COLO668 (cell line): ENCODE measurements around the gene ZNF648.
"Not testable (repeated sequence)": the region's sequence is repeated elsewhere in the genome, so short reads cannot be mapped to it uniquely, and the experiment has no call there.

Experiments
- DNase-seq: peaks from one replicate; lab custom pipeline; 2025; ENCODE audit not compliant: unreplicated experiment; lab: John Stamatoyannopoulos, UW

The ZNF648 gene

DNA sequence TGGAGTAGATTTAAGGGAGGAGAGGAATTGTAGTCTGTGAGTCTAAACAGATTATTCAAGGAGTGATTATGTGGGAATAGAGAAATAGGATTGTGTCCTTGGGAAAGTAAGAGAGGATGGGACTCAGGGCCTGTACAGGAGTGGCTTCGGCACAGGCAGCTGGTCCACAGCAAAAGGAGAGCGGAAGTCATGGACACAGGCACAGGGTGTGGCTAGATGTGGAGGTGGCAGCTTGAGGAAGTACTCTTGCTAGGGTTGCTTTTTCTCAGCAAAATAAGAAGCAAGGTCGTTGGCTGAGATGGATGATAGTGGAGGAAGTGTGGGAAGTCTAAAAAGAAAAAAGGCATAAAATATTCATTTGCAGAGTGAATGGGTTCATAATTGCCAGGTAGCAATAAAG, 18.5 kb upstream of the ZNF648 start:
- DNase-seq: no peak

DNA sequence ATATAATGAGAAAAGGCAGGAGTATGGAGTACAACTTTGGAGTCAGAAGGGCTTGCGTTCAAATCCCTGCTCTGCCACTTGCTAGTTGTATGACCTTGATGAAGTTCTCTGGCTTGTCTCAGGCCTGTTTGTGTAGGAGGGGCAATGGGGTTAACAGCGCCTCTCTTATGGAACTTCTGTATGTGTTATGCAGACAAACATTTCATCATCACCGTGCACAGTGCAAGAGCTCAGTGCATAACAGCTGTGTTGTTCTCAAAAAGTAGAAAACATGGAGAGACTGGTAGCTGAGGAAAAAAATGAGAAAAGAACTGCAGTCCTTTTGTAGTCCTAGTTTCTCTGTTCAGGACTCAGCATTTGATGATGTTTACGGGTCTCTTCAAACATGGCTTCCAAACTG, 10.4 kb upstream of the ZNF648 start:
- DNase-seq: no peak

DNA sequence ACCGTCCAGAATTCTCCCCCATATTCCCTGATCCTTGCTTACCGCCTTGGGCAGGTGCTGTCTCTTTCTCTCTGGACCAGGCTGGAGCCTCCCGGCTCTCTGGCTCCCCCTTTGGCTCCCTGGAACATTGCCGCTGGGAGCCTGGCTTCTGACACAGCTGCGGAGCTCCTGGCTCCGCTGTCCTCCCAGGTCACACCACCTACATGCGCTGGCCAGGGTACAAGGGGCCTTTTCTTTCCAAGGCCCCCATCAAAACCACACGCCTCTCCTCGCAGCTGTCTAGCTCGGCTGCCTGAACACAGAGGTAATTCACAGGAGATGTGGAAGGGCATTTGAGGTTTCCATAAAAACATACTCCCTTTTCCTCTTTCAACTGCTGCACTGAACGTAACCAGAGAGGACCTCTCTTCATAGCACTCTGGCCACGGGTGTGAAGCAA, 7.5 kb upstream of the ZNF648 start:
- DNase-seq: peak; percentile 81

DNA sequence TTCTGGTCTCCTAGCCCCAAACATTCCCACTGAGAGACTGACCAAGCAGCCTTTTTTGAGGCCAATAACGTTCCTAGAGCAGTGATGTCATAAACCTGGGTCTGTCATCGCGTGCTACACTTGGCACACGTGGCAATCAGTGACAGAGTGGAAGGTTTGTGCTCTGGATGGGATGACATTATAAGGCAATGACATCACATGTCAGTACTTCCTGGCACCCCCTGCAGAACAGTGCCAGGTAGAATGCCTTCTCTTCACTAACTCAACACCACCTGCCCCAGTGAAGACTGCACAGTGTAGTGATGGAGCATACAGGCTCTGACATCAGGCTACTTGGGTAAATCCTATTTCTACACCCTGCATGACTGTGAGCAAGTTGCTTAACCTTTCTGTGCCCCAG, 5.4 kb upstream of the ZNF648 start:
- no peak for DNase-seq

DNA sequence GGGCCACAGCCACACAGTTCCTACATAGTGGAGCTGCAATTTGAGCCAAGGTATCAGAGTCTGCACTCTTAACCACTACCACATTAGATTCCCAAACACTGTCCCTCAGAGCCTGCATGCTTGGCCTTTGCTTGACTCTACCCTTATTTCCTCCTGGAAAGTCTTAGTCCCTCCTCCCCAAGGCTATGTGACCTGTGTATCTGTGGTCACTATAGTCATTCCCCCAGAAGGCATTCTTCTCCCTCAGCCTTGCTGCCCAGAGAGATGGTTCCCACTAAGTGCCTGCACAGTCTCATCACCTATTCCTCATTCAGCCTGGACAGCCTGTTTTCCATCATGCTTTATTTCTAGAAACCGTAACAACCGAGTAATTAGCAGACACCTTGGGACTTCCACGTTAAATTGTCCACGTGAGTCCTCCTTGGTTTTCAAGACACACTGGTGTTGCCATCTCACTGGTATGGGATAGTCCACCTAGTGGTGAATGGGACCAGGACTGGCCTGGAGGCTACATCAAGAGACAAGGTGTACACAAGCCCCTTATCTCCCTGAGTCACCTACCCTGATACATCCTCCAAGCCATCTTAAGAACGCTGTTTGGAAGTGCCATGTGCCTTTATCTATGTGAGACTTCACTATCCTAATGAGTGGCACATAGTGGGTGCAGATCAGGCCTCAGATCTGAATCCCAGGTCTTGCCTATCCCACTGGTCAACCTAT, 3.8 kb upstream of the ZNF648 start:
- no peak for DNase-seq

DNA sequence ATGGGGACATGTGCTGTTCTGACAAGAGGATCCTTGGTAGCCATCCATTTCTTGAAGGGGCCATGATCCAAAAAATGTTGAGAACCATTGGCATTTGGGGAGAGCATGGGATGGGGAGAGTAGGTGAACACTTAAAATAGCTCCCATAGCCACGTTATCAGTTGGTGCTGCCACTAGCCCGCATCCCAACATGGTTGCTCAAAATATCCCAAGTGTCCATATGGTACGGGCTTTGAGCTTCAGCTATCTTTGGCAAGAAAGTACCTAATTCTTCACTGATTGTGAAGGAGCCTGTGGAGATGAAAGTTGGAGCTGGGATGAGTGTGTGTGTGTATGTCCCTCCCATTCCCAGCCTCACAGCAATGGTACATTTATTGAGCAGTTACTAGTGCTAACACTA, 3.1 kb upstream of the ZNF648 start:
- no peak for DNase-seq

DNA sequence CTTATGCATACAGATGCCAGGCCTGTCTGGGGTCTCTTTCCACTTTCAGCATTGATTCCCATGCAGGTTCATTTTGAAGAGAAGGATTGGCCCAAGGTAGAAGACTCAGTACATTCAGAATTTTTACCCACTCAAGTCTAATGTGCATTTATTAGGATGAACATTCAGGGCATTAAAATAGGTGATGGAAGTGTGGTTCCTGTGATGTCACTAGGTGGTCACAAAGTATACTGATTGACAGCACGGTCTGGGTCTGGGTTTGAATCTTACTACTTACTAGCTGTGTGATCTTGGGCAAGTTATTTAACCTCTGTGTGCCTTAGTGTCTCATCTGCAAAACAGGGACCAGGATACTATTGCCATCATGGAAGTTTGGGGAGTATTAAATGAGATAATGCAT, 711 bp upstream of the ZNF648 start:
- no peak for DNase-seq

DNA sequence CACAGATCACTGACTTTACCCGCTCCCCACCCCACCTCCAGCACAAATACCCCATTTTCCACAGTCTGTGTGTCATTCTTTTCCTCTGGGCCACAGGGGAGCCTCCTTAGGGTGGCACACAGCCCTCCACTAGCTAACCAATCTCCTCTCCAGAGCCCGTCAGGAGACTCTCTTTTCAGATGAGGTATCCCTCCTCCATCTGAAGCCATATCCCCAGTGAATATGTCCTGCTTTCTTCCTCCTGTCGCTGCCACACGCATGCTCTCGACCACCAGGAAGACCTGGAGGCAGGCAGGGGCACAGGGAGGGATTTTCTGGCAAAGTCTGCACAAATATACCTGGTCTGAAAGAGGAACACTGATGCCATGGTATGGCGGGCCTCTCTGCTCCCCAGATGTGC, 635 bp downstream of the ZNF648 start:
- DNase-seq: no peak

DNA sequence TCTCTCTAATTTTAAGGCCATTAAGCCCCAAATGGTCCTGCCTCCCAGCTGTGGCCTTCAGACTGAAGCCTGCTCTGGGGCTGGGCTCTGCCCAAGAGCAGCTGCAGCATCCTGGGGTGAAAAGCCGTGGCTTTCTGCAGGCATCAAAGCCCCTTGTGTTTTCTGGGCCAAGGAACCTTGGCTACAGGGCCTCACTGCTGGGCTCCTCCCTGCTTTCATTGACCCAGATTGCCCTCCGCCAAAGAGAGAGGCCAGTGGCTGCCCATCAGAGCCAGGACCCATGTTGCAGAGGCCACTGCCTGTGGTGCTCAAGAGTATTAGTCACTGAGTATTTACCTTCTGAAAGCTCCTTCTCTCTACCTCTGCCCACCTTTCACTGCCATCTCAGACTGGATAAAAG, 1.6 kb downstream of the ZNF648 start:
- DNase-seq: no peak

DNA sequence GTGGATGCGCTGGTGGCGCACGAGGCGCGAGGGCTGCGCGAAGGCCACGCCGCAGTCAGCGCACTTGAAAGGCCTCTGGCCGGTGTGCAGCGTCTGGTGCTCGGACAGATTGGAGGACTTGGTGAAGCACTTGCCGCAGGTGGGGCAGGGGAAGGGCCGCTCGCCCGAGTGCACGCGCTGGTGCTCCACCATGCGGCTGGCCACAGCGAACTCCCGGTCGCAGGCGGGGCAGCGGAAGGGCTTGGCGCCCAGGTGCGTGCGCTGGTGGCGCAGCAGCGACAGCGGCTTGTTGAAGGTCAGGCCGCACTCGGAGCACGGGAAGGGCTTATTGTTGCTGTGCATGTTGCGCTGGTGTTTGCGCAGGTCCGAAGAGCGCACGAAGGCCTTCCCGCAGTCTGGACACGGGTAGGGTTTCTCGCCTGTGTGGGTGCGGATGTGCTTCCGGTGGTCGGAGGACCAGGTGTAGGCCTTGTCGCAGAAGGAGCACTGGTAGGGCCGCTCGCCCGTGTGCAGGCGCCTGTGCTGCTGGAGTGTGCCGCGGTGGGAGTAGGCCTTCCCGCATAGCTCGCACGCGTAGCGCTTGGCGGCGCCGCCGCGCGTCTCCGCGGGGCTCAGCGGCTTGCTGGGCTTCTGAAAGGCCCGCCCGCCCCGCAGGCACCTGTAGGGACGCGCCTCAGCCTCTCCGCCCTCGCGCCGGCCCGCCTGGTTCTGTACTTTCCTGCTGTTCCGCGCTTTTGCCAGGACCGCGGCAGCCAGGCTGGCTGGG, 4.7 kb downstream of the ZNF648 start:
- no peak for DNase-seq

DNA sequence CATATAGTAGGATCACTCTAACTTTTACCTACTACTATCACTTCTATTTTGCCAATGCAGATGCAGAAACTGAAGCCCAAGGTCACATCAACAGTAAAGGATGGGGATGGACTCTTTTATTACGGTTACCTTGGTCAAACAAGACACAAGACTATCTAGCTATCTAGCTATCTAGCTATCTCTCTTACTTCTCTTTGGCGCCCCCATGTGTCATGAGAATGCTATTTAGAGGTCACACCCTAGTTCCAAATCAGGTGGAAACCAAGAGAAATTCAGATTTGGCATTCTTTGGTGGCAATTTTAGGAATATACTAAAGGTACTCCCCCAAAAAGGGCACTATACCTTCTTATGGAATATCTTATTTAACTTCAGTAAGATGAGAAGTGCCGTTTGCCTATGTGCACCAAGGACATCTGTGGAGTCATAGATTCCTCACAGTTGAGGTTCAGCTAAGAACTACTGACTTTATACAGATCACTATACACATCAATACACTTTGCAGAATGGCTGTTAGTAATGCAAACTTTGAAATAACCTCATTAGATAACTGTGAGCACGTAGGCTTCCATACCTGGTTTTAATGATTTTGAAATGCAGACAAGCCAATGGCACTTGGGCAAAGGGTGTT, 6.7 kb downstream of the ZNF648 start:
- peak; percentile 46 for DNase-seq

DNA sequence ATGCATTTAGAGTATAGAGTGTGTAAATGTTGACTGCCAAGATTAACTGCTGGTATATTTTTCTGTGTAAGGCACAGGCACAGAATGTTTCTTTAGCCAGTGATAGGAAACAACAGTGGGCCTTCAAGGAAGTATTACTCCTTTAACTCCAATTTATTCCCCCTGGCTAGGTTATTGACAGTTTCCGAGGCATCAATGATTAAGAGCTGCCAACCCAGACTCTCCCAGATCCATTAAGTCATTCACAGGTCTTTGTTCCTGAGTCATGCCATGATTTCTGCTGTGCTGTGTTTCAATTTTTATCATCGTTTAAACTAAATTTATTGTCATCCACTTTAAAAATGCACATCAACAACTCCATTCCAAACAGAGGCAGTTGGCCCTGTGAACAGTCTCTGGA, 9.2 kb downstream of the ZNF648 start:
- DNase-seq: no peak

DNA sequence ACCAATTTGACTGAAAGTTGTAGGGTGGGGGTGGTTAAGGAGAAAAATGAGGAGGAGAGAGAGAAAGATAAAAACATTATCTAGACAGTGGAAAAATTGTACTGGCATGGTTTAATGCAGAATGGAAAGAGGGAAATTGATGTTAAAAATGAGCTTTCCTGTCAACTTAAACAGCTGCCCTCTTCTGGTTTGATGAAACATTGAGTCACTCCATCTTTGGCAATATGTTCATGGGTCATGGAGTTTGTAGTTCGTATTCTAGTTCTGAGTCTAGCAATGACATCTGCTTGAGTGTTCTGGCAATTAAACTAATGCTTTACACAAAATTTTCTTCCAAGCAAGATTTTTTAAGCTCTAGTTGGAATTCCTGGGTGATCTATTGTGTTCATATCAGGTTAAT, 9.6 kb downstream of the ZNF648 start:
- DNase-seq: no peak

DNA sequence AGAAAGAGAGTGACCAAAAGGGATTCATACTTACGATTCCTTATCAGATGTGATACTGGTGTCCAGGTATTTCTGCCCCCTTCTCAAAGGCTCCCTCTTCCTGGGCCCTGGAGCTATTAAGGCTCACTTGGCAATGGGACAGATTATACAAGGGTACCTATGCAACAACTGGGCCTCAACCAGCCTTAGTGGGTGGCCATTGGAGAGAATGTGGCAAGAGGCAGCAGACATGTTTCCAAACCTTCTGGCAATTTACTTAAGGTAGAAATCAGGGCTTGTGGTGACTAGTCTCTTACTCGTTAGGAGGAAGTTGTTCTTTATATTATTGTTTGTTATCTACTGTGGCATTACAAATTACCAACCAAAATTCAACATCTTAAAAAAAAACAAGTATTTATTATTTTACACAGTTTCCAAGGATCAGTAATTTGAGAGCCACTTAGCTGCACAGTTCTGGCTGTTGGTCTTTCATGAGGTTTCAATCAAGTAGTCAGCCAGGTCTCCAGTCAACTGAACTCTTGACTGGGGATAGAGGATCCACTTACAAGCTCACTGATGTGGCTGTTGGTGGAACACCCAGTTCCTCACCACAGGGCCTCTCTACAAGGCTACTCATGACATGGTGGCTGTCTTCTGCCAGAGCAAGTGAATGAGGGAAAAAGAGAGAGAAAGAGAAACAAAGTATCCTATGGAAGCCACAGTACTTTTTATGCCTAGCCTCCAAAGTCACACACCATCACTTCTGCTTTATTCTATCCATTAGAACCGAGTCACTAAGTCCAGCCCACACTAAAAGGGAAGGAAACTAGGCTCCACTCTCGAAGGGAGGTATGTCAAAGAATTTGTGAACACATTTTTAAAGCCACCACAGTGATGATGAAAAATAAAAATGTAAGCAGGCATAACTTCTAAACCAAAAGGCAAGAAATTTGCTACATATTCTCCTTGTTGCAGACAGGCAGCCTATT, 10.7 kb downstream of the ZNF648 start:
- no peak for DNase-seq

DNA sequence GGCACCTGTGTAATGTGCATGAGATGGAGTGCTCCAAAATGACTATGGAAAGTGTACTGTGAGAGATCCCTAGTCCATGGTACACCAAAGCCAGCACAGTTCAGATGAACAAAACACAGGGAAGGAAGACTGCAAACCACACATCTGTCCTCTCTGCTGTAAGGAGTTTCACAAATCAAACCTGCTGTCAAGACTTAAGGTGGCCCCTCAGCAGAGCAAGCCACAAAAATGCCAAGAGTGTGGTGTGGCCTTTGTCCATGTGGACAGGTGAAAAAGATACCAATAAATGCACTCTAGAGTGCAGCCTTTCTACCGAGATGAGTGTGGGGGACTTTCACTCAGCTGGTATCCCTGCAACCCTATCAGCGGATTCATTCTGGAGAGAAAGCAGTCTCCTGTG, 12.9 kb downstream of the ZNF648 start:
- no peak for DNase-seq

DNA sequence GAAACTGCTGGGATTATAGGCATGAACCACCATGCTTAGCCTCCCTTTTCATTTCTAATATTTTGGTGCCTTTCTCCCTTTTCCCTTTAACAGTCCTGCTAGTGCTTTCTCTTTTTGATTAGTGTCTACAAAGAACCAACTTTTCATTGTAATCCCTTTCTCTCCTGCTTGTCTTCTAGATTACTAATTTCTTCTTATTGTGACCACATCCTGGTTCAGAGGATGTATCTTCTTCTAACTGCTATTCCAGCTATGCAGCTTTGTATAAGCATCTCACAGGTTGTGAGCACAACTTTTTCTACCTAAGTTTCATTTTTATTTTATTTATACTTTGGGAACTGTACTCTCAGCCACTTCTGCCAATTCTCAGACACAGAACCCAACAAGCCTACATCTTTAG, 14.7 kb downstream of the ZNF648 start:
- DNase-seq: no peak

DNA sequence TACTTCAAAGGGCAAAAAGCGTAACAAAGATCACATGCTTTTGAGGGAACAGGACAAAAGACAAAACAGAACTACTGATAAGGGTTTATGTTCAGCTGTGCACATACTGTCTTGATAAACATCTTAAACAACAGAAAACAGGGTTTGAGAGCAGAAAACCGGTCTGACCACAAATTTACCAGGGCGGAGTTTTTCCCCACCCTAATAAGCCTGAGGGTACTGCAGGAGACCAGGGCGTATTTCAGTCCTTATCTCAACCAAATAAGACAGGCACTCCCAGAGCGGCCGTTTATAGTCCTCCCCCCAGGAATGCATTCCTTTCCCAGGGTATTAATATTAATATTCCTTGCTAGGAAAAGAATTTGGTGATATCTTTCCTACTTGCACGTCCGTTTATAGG, 16.0 kb downstream of the ZNF648 start:
- not testable (repeated sequence) for DNase-seq

DNA sequence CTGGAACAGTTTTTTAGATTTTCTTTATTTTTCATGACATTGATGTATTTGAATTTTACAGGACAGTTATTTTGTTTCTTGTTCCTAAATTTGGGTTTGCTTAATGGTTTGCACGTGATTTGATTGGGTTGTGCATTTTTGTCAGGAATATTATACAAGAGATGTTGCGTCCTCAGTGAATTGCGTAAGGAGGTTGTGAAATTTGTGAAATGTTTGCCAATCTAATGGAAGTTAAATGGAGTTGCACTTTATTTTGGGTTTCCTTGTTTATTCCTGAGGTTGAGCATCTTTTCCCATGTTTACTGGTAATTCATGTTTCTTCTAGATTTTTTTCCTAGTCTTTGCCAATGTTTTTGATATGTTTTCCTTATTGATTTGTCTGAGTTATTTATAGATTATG, 19.9 kb downstream of the ZNF648 start:
- no peak for DNase-seq

DNA sequence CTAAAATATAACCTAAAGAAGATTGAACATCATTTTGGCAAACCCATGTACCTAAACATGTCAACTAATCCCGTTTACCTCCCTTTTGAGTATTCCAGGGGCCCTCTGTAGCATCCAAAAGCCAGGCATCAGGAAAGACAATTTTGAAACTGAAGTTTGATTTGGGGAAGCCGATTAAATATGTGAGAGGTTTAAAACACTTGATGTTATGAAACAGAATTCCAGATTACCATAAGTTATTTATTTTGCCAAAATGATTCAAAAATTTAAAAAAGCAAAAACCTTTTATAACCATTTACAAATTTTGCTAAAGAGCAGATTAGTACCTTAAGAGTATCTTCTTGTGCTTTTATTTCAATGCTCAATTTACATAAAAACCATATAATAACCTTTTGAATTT, 23.3 kb downstream of the ZNF648 start:
- DNase-seq: no peak

DNA sequence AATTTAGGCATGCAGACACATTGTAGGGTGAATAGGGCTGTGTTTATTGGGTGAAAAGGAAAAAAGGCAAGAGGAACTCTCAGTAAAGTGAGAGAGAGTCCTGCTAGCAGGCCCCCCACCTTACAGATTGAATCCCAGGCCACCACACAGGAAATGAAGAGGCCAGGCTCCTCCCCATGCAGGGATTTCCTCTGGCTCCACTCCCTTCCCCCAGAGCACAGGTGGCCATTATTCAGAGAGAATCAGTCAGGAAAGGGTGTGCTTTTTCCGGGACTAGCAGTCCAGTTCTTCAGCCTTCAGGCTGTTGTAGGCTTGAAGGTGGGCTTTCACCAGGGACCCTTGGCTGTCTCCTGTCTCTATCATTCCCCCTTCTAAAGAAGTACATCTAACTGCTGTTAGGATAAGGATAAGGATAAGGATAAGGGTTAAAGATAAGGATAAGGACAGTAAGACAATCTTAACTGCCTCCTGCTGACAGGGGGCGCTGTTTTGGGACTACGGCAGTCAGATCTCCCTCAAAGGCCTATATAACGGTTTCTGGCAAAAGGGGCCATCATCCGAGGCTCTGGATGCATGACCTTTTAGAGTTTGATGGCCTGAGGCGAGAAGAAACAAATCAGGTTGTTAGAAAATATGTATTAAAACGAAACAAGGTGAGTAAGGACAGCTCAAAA, 26.3 kb downstream of the ZNF648 start:
- no peak for DNase-seq

DNA sequence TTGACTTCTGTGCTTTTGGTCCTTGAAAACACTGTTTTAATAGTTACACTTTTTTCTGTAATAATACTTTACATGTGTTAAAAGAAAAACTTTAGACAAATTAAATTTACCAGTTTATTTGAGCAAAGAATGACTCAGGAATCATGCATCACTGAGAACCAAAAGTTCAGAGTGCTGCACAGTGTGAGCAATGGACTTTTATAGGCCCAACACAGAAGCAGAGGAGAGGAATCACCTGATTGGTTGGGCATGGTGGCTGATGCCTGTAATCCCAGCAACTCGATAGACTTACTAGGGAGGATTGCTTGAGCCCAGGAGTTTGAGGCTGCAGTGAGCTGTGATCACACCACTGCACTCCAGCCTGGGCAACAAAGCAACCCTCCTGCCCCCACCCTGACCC, 29.3 kb downstream of the ZNF648 start:
- DNase-seq: no peak
